OCI-LY1 (cell line): ENCODE data around the gene FOXK2.

Source experiments
- H2AFZ ChIP-seq: fragments of 200-600 bp; sonication (generic), shearing (Covaris generic); 2 replicates; pipeline ENCODE4 v1.6.0; 2014; ENCODE audit warnings: antibody characterized with exemption, mild to moderate bottlenecking, low read length
- H3F3A ChIP-seq: fragments of 200-600 bp; sonication (generic), shearing (Covaris generic); 2 replicates; pipeline ENCODE4 v1.6.0; 2014; ENCODE audit warnings: mild to moderate bottlenecking, antibody characterized with exemption, low read length, moderate library complexity; ENCODE audit not compliant: insufficient read depth
- H3K27ac ChIP-seq: fragments of 200-600 bp; sonication (generic); 2 replicates; pipeline ENCODE4 v1.5.1; 2014; ENCODE audit warnings: low read length, mixed run types, mild to moderate bottlenecking, low read depth; ENCODE audit not compliant: poor library complexity, severe bottlenecking
- H3K27me3 ChIP-seq: fragments of 200-600 bp; sonication (generic); 2 replicates; pipeline ENCODE4 v1.6.0; 2014; ENCODE audit warnings: antibody characterized with exemption, mild to moderate bottlenecking, low read length, moderate library complexity; ENCODE audit not compliant: insufficient read depth
- H3K36me3 ChIP-seq: fragments of 200-600 bp; sonication (generic); 2 replicates; pipeline ENCODE4 v1.6.1; 2014; ENCODE audit warnings: mild to moderate bottlenecking, antibody characterized with exemption, low read length, moderate library complexity, mixed read lengths; ENCODE audit not compliant: insufficient read depth
- H3K4me1 ChIP-seq: fragments of 200-600 bp; sonication (generic); 2 replicates; pipeline ENCODE4 v1.5.1; 2014; ENCODE audit warnings: mild to moderate bottlenecking, low read length, moderate library complexity; ENCODE audit not compliant: insufficient read depth, severe bottlenecking
- H3K4me2 ChIP-seq: fragments of 200-600 bp; sonication (generic), shearing (Covaris generic); 2 replicates; pipeline ENCODE4 v1.6.1; 2014; ENCODE audit warnings: low read length
- H3K4me3 ChIP-seq: fragments of 200-600 bp; sonication (generic); 2 replicates; pipeline ENCODE4 v1.5.1; 2014; ENCODE audit warnings: low read length, low read depth, mild to moderate bottlenecking, mixed read lengths; ENCODE audit not compliant: poor library complexity, severe bottlenecking
- H3K79me2 ChIP-seq: fragments of 200-600 bp; shearing (Covaris generic); 2 replicates; pipeline ENCODE4 v1.6.1; 2016; ENCODE audit warnings: mixed run types, low read length, mixed read lengths; ENCODE audit not compliant: insufficient read depth
- H3K9ac ChIP-seq: fragments of 200-600 bp; sonication (generic), shearing (Covaris generic); 2 replicates; pipeline ENCODE4 v1.6.1; 2014; ENCODE audit warnings: mild to moderate bottlenecking, low read length, mixed read lengths
- H3K9me2 ChIP-seq: fragments of 200-600 bp; sonication (generic), shearing (Covaris generic); 2 replicates; pipeline ENCODE4 v1.6.1; 2014; ENCODE audit warnings: low read depth, mild to moderate bottlenecking, low read length, mixed read lengths
- H3K9me3 ChIP-seq: fragments of 200-600 bp; shearing (Covaris generic); 2 replicates; pipeline ENCODE4 v1.6.1; 2014; ENCODE audit warnings: low read length, mixed read lengths
- H4K20me1 ChIP-seq: fragments of 200-600 bp; sonication (generic), shearing (Covaris generic); 2 replicates; pipeline ENCODE4 v1.6.0; 2016; ENCODE audit warnings: mild to moderate bottlenecking, low read length; ENCODE audit not compliant: insufficient read depth
- CTCF ChIP-seq: fragments of 200-600 bp; sonication (generic), shearing (Covaris generic); IDR thresholded peaks from 2 replicates; pipeline ENCODE4 v1.5.1; 2017; ENCODE audit warnings: mild to moderate bottlenecking, antibody characterized with exemption, low read length, moderate library complexity, mixed read lengths
- EZH2 ChIP-seq: fragments of 200-600 bp; sonication (generic), shearing (Covaris generic); IDR thresholded peaks from 2 replicates; pipeline ENCODE4 v1.8.0; 2017; ENCODE audit warnings: borderline replicate concordance, mixed run types, mild to moderate bottlenecking, antibody characterized with exemption, low read length, moderate library complexity, mixed read lengths

FOXK2 gene

GRCh38 chr17:82494236-82495055, 25.1 kb upstream of the FOXK2 start:
- no peaks in the 10 kb centered on the region for H3K9me3 ChIP-seq
- no peaks in the 10 kb centered on the region for H3K27me3 ChIP-seq
- no peaks in the 10 kb centered on the region for H3K36me3 ChIP-seq
- H3K4me2 ChIP-seq = peak overlapping the region; percentile 30; the same call in 1 of the 2 replicates
- no peaks in the 10 kb centered on the region for H4K20me1 ChIP-seq
- no peak for TF ChIP-seq EZH2
- peak; percentile 92 for TF ChIP-seq CTCF
- peak overlapping the region; percentile 35; the same call in 1 of the 2 replicates for H3K9ac ChIP-seq
- no peaks in the 10 kb centered on the region for H3K79me2 ChIP-seq
- peak overlapping the region; percentile 95 for H3K27ac ChIP-seq
- 0 out of 2 replicates have a peak, but pooled peaks cover 6% of the 10 kb centered on the region for H3F3A ChIP-seq
- H2AFZ ChIP-seq = no peak overlapping the region
- no peaks in the 10 kb centered on the region for H3K9me2 ChIP-seq
- peaks cover 64% of the 10 kb centered on the region for H3K4me1 ChIP-seq
- peak overlapping the region; percentile 25 for H3K4me3 ChIP-seq

- H3K36me3 ChIP-seq = no peaks in the 10 kb centered on the region
- no peaks in the 10 kb centered on the region for H3K9me3 ChIP-seq
- no peaks in the 10 kb centered on the region for H3K79me2 ChIP-seq
- H3K9me2 ChIP-seq = no peaks in the 10 kb centered on the region
- H3K4me2 ChIP-seq = peak overlapping the region; percentile 93
- peak overlapping the region; percentile 83 for H3K9ac ChIP-seq
- peak overlapping the region; percentile 69 for H3K4me3 ChIP-seq
- H3K27me3 ChIP-seq = no peaks in the 10 kb centered on the region
- H3F3A ChIP-seq = 0 out of 2 replicates have a peak, but pooled peaks cover 6% of the 10 kb centered on the region
- H3K4me1 ChIP-seq = peaks cover 48% of the 10 kb centered on the region
- TF ChIP-seq EZH2 (no peak), CTCF (no peak)
- H4K20me1 ChIP-seq = no peaks in the 10 kb centered on the region
- peak overlapping the region; percentile 95 for H3K27ac ChIP-seq
- no peak overlapping the region for H2AFZ ChIP-seq
Observed at GRCh38 chr17:82495844-82496528, 23.5 kb upstream of the FOXK2 start.

GRCh38 chr17:82496529-82497434, 22.8 kb upstream of the FOXK2 start:
- peak overlapping the region; percentile 95 for H3K27ac ChIP-seq
- H2AFZ ChIP-seq = no peak overlapping the region
- no peaks in the 10 kb centered on the region for H3K27me3 ChIP-seq
- H3K4me3 ChIP-seq = peak overlapping the region; percentile 69
- no peaks in the 10 kb centered on the region for H3K9me2 ChIP-seq
- no peaks in the 10 kb centered on the region for H3K79me2 ChIP-seq
- H3K36me3 ChIP-seq = no peaks in the 10 kb centered on the region; the same call in 1 of the 2 replicates
- H4K20me1 ChIP-seq = no peaks in the 10 kb centered on the region
- no peaks in the 10 kb centered on the region for H3K9me3 ChIP-seq
- no peak for TF ChIP-seq CTCF
- no peak for TF ChIP-seq EZH2
- H3K4me2 ChIP-seq = peak overlapping the region; percentile 93
- H3K9ac ChIP-seq = peak overlapping the region; percentile 83
- H3K4me1 ChIP-seq = peaks cover 47% of the 10 kb centered on the region
- 0 out of 2 replicates have a peak, but pooled peaks cover 6% of the 10 kb centered on the region for H3F3A ChIP-seq
